HEK293 (cell line): ENCODE results near the gene ELL.

Source experiments
- CTCF ChIA-PET: fragments of 350-600 bp; formaldehyde crosslinking; extraction: SDS; loops from one replicate; lab custom pipeline; 2021; ENCODE audit warnings: antibody characterized with exemption; lab: Yijun Ruan, JAX
- POLR2A ChIA-PET: fragments of 300-600 bp; formaldehyde crosslinking; extraction: SDS; loops from one replicate; lab custom pipeline; 2020; ENCODE audit warnings: antibody characterized with exemption, inconsistent platforms; lab: Yijun Ruan, JAX
- H3K27ac ChIP-seq: fragments of 200-500 bp; sonication (Bioruptor generic); 2 replicates; pipeline ENCODE4 v1.5.1; 2014; ENCODE audit warnings: low read depth, low read length, control low read depth, inconsistent platforms; ENCODE audit errors: extremely low read depth
- H3K36me3 ChIP-seq, 2 experiments: fragments of 200-500 bp in 1 of 2; sonication (Bioruptor generic) in 1 of 2; 1 replicate in 1 of 2; 2 replicates in 1 of 2; pipeline ENCODE4 v1.5.1; 2014 to 2017; ENCODE audit warnings: inconsistent platforms in 2 of 2, low read length in 2 of 2; ENCODE audit not compliant: control insufficient read depth in 2 of 2, insufficient read depth in 1 of 2
- H3K4me1 ChIP-seq: fragments of 200-500 bp; sonication (Bioruptor generic); 2 replicates; pipeline ENCODE4 v1.5.1; 2014; ENCODE audit warnings: mild to moderate bottlenecking, low read length, inconsistent platforms; ENCODE audit not compliant: control insufficient read depth, insufficient read depth
- H3K4me3 ChIP-seq: 2 replicates; pipeline ENCODE4 v1.5.1; 2011; ENCODE audit warnings: low read depth, mild to moderate bottlenecking, control low read depth, low read length, moderate library complexity
- H3K9me3 ChIP-seq: fragments of 200-500 bp; sonication (Bioruptor generic); 2 replicates; pipeline ENCODE4 v1.5.1; 2014; ENCODE audit warnings: low read depth, low read length, inconsistent platforms; ENCODE audit not compliant: control insufficient read depth, insufficient read depth
- HOXA7 ChIP-seq: sonication (generic); formaldehyde crosslinking; IDR thresholded peaks from 2 replicates; pipeline ENCODE4 v1.8.1; 2022; ENCODE audit warnings: missing genetic modification reagents, borderline replicate concordance
- HOXD13 ChIP-seq: sonication (generic); formaldehyde crosslinking; IDR thresholded peaks from 2 replicates; pipeline ENCODE4 v1.8.0; 2022; ENCODE audit warnings: missing genetic modification reagents, borderline replicate concordance
- KLF9 ChIP-seq: fragments of 450-650 bp; formaldehyde crosslinking; IDR thresholded peaks from 2 replicates; pipeline ENCODE4 v1.5.1; 2016; ENCODE audit warnings: missing biosample characterization, missing genetic modification characterization, low read depth
- MYNN ChIP-seq: fragments of 450-650 bp; formaldehyde crosslinking; IDR thresholded peaks from 2 replicates; pipeline ENCODE4 v1.5.1; 2016; ENCODE audit warnings: missing biosample characterization, missing genetic modification characterization, borderline replicate concordance
- PRDM6 ChIP-seq: fragments of 450-650 bp; formaldehyde crosslinking; IDR thresholded peaks from 2 replicates; pipeline ENCODE4 v1.5.1; 2017; ENCODE audit warnings: missing biosample characterization, missing genetic modification characterization
- SALL2 ChIP-seq: fragments of 450-650 bp; formaldehyde crosslinking; IDR thresholded peaks from 2 replicates; pipeline ENCODE4 v1.5.0; 2017; ENCODE audit warnings: missing biosample characterization, mild to moderate bottlenecking, missing genetic modification characterization, borderline replicate concordance
- YY1 ChIP-seq: fragments of 450-650 bp; formaldehyde crosslinking; IDR thresholded peaks from 2 replicates; pipeline ENCODE4 v1.5.1; 2018; ENCODE audit warnings: missing biosample characterization, missing genetic modification characterization
- ZBTB11 ChIP-seq: fragments of 450-650 bp; formaldehyde crosslinking; conservative IDR thresholded peaks from 2 replicates; pipeline ENCODE4 v1.5.1; 2016; ENCODE audit warnings: low read depth, missing biosample characterization, missing genetic modification characterization
- ZBTB44 ChIP-seq: fragments of 450-650 bp; IDR thresholded peaks from 2 replicates; pipeline ENCODE4 v1.5.1; 2018; ENCODE audit warnings: missing biosample characterization, mild to moderate bottlenecking, missing genetic modification characterization
- ZNF148 ChIP-seq: fragments of 450-650 bp; formaldehyde crosslinking; IDR thresholded peaks from 2 replicates; pipeline ENCODE4 v1.5.0; 2017; ENCODE audit warnings: missing biosample characterization, missing genetic modification characterization, borderline replicate concordance
- ZNF157 ChIP-seq: fragments of 450-650 bp; formaldehyde crosslinking; IDR thresholded peaks from 2 replicates; pipeline ENCODE4 v1.5.1; 2016; ENCODE audit warnings: missing biosample characterization, missing genetic modification characterization
- ZNF174 ChIP-seq: fragments of 450-650 bp; formaldehyde crosslinking; IDR thresholded peaks from 2 replicates; pipeline ENCODE4 v1.5.0; 2017; ENCODE audit warnings: missing biosample characterization, mild to moderate bottlenecking, missing genetic modification characterization
- ZNF175 ChIP-seq: fragments of 450-650 bp; formaldehyde crosslinking; IDR thresholded peaks from 2 replicates; pipeline ENCODE4 v1.5.1; 2016; ENCODE audit warnings: missing biosample characterization, missing genetic modification characterization
- ZNF239 ChIP-seq: fragments of 450-650 bp; formaldehyde crosslinking; IDR thresholded peaks from 2 replicates; pipeline ENCODE4 v1.5.1; 2016; ENCODE audit warnings: missing biosample characterization, missing genetic modification characterization
- ZNF280D ChIP-seq: fragments of 450-650 bp; formaldehyde crosslinking; IDR thresholded peaks from 2 replicates; pipeline ENCODE4 v1.5.1; 2016; ENCODE audit warnings: missing biosample characterization, missing genetic modification characterization
- ZNF311 ChIP-seq: fragments of 450-650 bp; formaldehyde crosslinking; IDR thresholded peaks from 2 replicates; pipeline ENCODE4 v1.5.1; 2017; ENCODE audit warnings: missing biosample characterization, missing genetic modification characterization, borderline replicate concordance
- ZNF324 ChIP-seq: fragments of 450-650 bp; formaldehyde crosslinking; IDR thresholded peaks from 2 replicates; pipeline ENCODE4 v1.5.1; 2016; ENCODE audit warnings: missing biosample characterization, missing genetic modification characterization
- ZNF555 ChIP-seq: fragments of 450-650 bp; formaldehyde crosslinking; conservative IDR thresholded peaks from 2 replicates; pipeline ENCODE4 v1.5.1; 2017; ENCODE audit warnings: missing biosample characterization, mild to moderate bottlenecking, missing genetic modification characterization, inconsistent platforms
- ZNF571 ChIP-seq: fragments of 450-650 bp; formaldehyde crosslinking; IDR thresholded peaks from 2 replicates; pipeline ENCODE4 v1.5.0; 2017; ENCODE audit warnings: missing biosample characterization, missing genetic modification characterization
- ZNF585B ChIP-seq: fragments of 450-650 bp; formaldehyde crosslinking; IDR thresholded peaks from 2 replicates; pipeline ENCODE4 v1.5.1; 2016; ENCODE audit warnings: missing biosample characterization, missing genetic modification characterization
- ZNF658 ChIP-seq: fragments of 450-650 bp; formaldehyde crosslinking; IDR thresholded peaks from 2 replicates; pipeline ENCODE4; 2016; ENCODE audit warnings: missing biosample characterization, missing genetic modification characterization
- ZNF768 ChIP-seq: fragments of 450-650 bp; formaldehyde crosslinking; IDR thresholded peaks from 2 replicates; pipeline ENCODE4 v1.5.1; 2018; ENCODE audit warnings: missing biosample characterization, mild to moderate bottlenecking, missing genetic modification characterization
- ZSCAN30 ChIP-seq: fragments of 450-650 bp; IDR thresholded peaks from 2 replicates; pipeline ENCODE4 v1.5.1; 2018; ENCODE audit warnings: missing biosample characterization, mild to moderate bottlenecking, missing genetic modification characterization, moderate library complexity
- ZSCAN4 ChIP-seq: fragments of 450-650 bp; formaldehyde crosslinking; IDR thresholded peaks from 2 replicates; pipeline ENCODE4 v1.5.1; 2017; ENCODE audit warnings: missing biosample characterization, missing genetic modification characterization

Gene ELL

GRCh38 chr19:18521692-18522123 lies at the start of gene ELL (continued):
- TF ChIP-seq MYNN (tag by site-specific recombination), result no peak
- no peak for TF ChIP-seq ZSCAN4 (tag by site-specific recombination)
- TF ChIP-seq ZNF239 (tag by site-specific recombination), result no peak
- no peak for TF ChIP-seq SALL2 (tag by site-specific recombination)
- TF ChIP-seq HOXA7 (CRISPR knock-in tag), result no peak
- no peak for TF ChIP-seq ZNF175 (tag by site-specific recombination)
- no peak for TF ChIP-seq ZNF280D
- TF ChIP-seq ZNF555, result no peak
- no peak for TF ChIP-seq PRDM6 (tag by site-specific recombination)
- TF ChIP-seq ZNF585B (tag by site-specific recombination), result no peak
- TF ChIP-seq YY1 (tag by site-specific recombination), result peak; percentile 92
- TF ChIP-seq ZNF324 (tag by site-specific recombination), result no peak
- TF ChIP-seq ZNF658, result no peak
- TF ChIP-seq ZNF174 (tag by site-specific recombination), result no peak
- peak; percentile 59 for TF ChIP-seq ZBTB11 (tag by site-specific recombination)
- no peak for TF ChIP-seq ZNF157 (tag by site-specific recombination)
- TF ChIP-seq KLF9 (tag by site-specific recombination), result peak; percentile 63
- no peak for TF ChIP-seq ZNF768 (tag by site-specific recombination)

- no peak overlapping the region for H3K27ac ChIP-seq
- H3K4me3 ChIP-seq, result no peak overlapping the region
- peaks cover 31 to 74% of the 10 kb centered on the region in 2 experiments; a peak in 2 of 3 replicates for H3K36me3 ChIP-seq
- TF ChIP-seq ZNF571 (tag by site-specific recombination) (no peak), HOXD13 (CRISPR knock-in tag) (no peak), ZBTB44 (tag by site-specific recombination) (no peak), ZNF157 (tag by site-specific recombination) (no peak), ZNF311 (no peak), ZSCAN30 (tag by site-specific recombination) (no peak), ZNF555 (no peak), ZNF148 (tag by site-specific recombination) (no peak)
- ChIA-PET CTCF (no interaction called here), POLR2A (interaction anchor here (0.6 kb wide), 1 partner anchor 14 kb away, joined by 8 read pairs; no protein-coding TSS in a partner anchor)
- H3K4me1 ChIP-seq, result peaks cover 3% of the 10 kb centered on the region; the same call in 1 of the 2 replicates
- H3K9me3 ChIP-seq, result no peaks in the 10 kb centered on the region
Observed at GRCh38 chr19:18568367-18568766, 46.5 kb upstream of the ELL start.
